Liver (tissue), 9 donors: ENCODE data around the gene ZDHHC14. TPM values are rescaled to one million over a fixed set of nuclear protein-coding genes. Genes with fewer than 3 reads are reported as not detected.

ENCODE experiments used
- DNase-seq: peaks from one replicate; pipeline ENCODE4 v3.0.0-alpha.2; 2017; ENCODE audit warnings: low spot score
- H3K27ac ChIP-seq, 2 donors: one replicate each; pipeline ENCODE4 v1.7.0; 2013; ENCODE audit warnings: inconsistent platforms in 2 of 2, low read length in 2 of 2, control low read depth in 1 of 2, low read depth in 1 of 2, mild to moderate bottlenecking in 1 of 2
- H3K27me3 ChIP-seq, 4 donors: one replicate each; pipeline versions ENCODE4 v1.6.1 to v1.7.0; 2013; ENCODE audit warnings: low read length in 3 of 4, inconsistent platforms in 1 of 4, mild to moderate bottlenecking in 1 of 4, moderate library complexity in 1 of 4; ENCODE audit not compliant: control insufficient read depth in 4 of 4, insufficient read depth in 4 of 4
- H3K36me3 ChIP-seq, 4 donors: one replicate each; pipeline versions ENCODE4 v1.6.1 to v1.7.0; 2013; ENCODE audit warnings: low read length in 3 of 4, mild to moderate bottlenecking in 3 of 4, low read depth in 1 of 4, moderate library complexity in 1 of 4; ENCODE audit not compliant: control insufficient read depth in 4 of 4, insufficient read depth in 3 of 4
- H3K4me1 ChIP-seq, 4 donors: one replicate each; pipeline versions ENCODE4 v1.6.1 to v1.7.0; 2013; ENCODE audit warnings: low read length in 3 of 4, mild to moderate bottlenecking in 3 of 4, moderate library complexity in 1 of 4; ENCODE audit not compliant: control insufficient read depth in 4 of 4, insufficient read depth in 4 of 4
- H3K4me3 ChIP-seq, 3 donors: one replicate each; pipeline versions ENCODE4 v1.6.1 to v1.7.0; 2013; ENCODE audit warnings: low read length in 3 of 3, control low read depth in 1 of 3, low read depth in 1 of 3, mild to moderate bottlenecking in 1 of 3
- H3K9ac ChIP-seq, 2 donors: one replicate each; pipeline ENCODE4 v1.7.0; 2013; ENCODE audit warnings: low read length in 2 of 2, mild to moderate bottlenecking in 2 of 2, moderate library complexity in 2 of 2, control low read depth in 1 of 2, low read depth in 1 of 2
- H3K9me3 ChIP-seq, 4 donors: one replicate each; pipeline versions ENCODE4 v1.6.1 to v1.7.0; 2013; ENCODE audit warnings: low read length in 3 of 4; ENCODE audit not compliant: control insufficient read depth in 4 of 4
- EGR1 ChIP-seq, 2 donors: IDR thresholded peaks; 2 replicates each; pipeline ENCODE4 v1.6.1; 2016 to 2018; ENCODE audit warnings: antibody characterized with exemption in 2 of 2, low read depth in 2 of 2
- FOXA1 ChIP-seq: IDR thresholded peaks from 2 replicates; pipeline ENCODE4 v1.6.1; 2016; ENCODE audit warnings: antibody characterized with exemption
- FOXA2 ChIP-seq: IDR thresholded peaks from 2 replicates; pipeline ENCODE4 v1.6.1; 2016; ENCODE audit warnings: antibody characterized with exemption
- GABPA ChIP-seq, 2 donors: IDR thresholded peaks in 1 of 2; conservative IDR thresholded peaks in 1 of 2; 2 replicates each; pipeline ENCODE4 v1.6.1; 2016; ENCODE audit warnings: antibody characterized with exemption in 2 of 2, mild to moderate bottlenecking in 1 of 2, moderate library complexity in 1 of 2
- HNF4A ChIP-seq, 2 donors: conservative IDR thresholded peaks; 2 replicates each; pipeline ENCODE4 v1.6.1; 2016; ENCODE audit warnings: antibody characterized with exemption in 2 of 2, mild to moderate bottlenecking in 2 of 2
- HNF4G ChIP-seq: IDR thresholded peaks from 2 replicates; pipeline ENCODE4 v1.6.1; 2016; ENCODE audit warnings: antibody characterized with exemption
- JUND ChIP-seq, 2 donors: IDR thresholded peaks; 2 replicates each; pipeline ENCODE4 v1.6.1; 2016; ENCODE audit warnings: antibody characterized with exemption in 2 of 2
- NR2F2 ChIP-seq: IDR thresholded peaks from 2 replicates; pipeline ENCODE4 v1.6.1; 2016; ENCODE audit warnings: antibody characterized with exemption
- RXRA ChIP-seq, 2 donors: IDR thresholded peaks; 2 replicates each; pipeline ENCODE4 v1.6.1; 2017 to 2018; ENCODE audit warnings: antibody characterized with exemption in 2 of 2, mild to moderate bottlenecking in 1 of 2
- SP1 ChIP-seq: IDR thresholded peaks from 2 replicates; pipeline ENCODE4 v1.6.1; 2018; ENCODE audit warnings: antibody characterized with exemption, mild to moderate bottlenecking
- TAF1 ChIP-seq: conservative IDR thresholded peaks from 2 replicates; pipeline ENCODE4 v1.6.1; 2016; ENCODE audit warnings: antibody characterized with exemption, mild to moderate bottlenecking
- YY1 ChIP-seq: IDR thresholded peaks from 2 replicates; pipeline ENCODE4 v1.6.1; 2016; ENCODE audit warnings: antibody characterized with exemption, mild to moderate bottlenecking
- WGBS: extraction: QIAGEN DNeasy Blood & Tissue Kit; methylation state at CpG from one replicate; pipeline ENCODE4 v1.1.7; 2013; 5-methylcytosine and 5-hydroxymethylcytosine counted together
- polyA plus RNA-seq, 2 donors: library from polyadenylated mRNA; stranded (reverse) in 1 of 2; unstranded in 1 of 2; fragments of 200-250 nt in 1 of 2; fragments of >200 nt in 1 of 2; fragmentation: Nextera tagmentation in 1 of 2; extraction: Ambion mirVana in 1 of 2; gene quantifications; one replicate each; pipeline versions ENCODE4 v1.2.1 to v1.2.3, GENCODE V29; 2013 to 2015
- total RNA-seq, 2 donors: library from RNA; depleted of rRNA; stranded (reverse); fragments of >200 nt; gene quantifications; one replicate each; pipeline ENCODE4 v1.2.3, GENCODE V29; 2014
- TF ChIP-seq, protein P1 (sequence below): IDR thresholded peaks from 2 replicates; pipeline ENCODE4 v1.6.1; 2016; ENCODE audit warnings: antibody characterized with exemption, mild to moderate bottlenecking
- TF ChIP-seq, protein P2 (sequence below): IDR thresholded peaks from 2 replicates; pipeline ENCODE4 v1.6.1; 2016; ENCODE audit warnings: antibody characterized with exemption
- TF ChIP-seq, protein P3 (sequence below): IDR thresholded peaks from 2 replicates; pipeline ENCODE4 v1.6.1; 2016; ENCODE audit warnings: antibody characterized with exemption
- TF ChIP-seq, protein P4 (sequence below): fragments of 150-350 bp; IDR thresholded peaks from 2 replicates; pipeline ENCODE4 v1.5.1; 2017; ENCODE audit warnings: improper control_type of control experiment, low read depth, low read length; ENCODE audit not compliant: missing input control
- donor health status: healthy.
- donor health status: healthy.
- donor health status: healthy.
- donor health status: healthy.
- donor health status: healthy.

ZDHHC14 gene
- total and polyA plus RNA-seq, 4 donors: 4.4 to 11.7 (median 8.4) TPM

DNA sequence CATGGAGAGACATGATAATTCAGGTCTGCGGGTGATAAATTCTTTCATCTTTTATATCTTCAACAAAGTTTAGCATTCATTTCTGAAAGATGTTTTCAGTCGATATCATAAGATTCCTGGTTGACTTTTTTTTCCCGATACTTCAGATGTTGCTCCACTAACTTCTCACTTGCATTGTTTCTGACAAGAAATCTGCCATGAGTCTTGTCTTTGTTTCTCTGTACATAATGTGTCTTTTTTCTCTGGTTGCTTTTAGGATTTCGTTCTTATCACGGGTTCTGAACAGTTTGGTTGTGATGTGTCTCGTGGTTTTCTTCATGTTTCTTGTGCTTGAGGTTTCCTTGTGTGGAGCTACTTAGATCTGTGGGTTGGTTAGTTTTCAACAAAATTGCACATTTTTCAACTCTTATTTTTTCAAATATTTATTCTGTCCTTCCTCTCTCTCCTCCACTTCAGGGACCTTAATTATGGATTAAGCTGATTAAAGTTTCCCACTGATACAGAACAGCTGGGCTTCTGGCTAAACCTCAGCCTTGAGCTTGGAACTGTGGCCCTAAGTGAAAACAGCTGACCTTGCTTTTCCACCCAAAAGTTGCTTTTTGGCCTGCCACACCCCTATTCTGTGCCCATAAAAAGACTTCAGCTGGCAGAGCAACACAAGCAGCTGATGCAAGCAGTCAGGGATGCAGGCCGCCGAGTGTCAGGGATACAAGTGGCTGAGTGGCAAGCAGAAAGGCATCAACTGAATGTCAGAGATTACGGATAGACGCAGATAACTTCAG lies 344.2 kb downstream of the ZDHHC14 start (continued):
- TF ChIP-seq, protein P1, sequence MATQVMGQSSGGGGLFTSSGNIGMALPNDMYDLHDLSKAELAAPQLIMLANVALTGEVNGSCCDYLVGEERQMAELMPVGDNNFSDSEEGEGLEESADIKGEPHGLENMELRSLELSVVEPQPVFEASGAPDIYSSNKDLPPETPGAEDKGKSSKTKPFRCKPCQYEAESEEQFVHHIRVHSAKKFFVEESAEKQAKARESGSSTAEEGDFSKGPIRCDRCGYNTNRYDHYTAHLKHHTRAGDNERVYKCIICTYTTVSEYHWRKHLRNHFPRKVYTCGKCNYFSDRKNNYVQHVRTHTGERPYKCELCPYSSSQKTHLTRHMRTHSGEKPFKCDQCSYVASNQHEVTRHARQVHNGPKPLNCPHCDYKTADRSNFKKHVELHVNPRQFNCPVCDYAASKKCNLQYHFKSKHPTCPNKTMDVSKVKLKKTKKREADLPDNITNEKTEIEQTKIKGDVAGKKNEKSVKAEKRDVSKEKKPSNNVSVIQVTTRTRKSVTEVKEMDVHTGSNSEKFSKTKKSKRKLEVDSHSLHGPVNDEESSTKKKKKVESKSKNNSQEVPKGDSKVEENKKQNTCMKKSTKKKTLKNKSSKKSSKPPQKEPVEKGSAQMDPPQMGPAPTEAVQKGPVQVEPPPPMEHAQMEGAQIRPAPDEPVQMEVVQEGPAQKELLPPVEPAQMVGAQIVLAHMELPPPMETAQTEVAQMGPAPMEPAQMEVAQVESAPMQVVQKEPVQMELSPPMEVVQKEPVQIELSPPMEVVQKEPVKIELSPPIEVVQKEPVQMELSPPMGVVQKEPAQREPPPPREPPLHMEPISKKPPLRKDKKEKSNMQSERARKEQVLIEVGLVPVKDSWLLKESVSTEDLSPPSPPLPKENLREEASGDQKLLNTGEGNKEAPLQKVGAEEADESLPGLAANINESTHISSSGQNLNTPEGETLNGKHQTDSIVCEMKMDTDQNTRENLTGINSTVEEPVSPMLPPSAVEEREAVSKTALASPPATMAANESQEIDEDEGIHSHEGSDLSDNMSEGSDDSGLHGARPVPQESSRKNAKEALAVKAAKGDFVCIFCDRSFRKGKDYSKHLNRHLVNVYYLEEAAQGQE: no peak
- no peak for TF ChIP-seq GABPA (IDR thresholded peaks at IDR 0.05 in 1 of 2, conservative IDR thresholded peaks at IDR 0.05 in 1 of 2)
- TF ChIP-seq RXRA (IDR thresholded peaks at IDR 0.05): no peak
- TF ChIP-seq NR2F2: no peak
- no peak for TF ChIP-seq SP1
- TF ChIP-seq, protein P2, sequence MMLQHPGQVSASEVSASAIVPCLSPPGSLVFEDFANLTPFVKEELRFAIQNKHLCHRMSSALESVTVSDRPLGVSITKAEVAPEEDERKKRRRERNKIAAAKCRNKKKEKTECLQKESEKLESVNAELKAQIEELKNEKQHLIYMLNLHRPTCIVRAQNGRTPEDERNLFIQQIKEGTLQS: no peak
- TF ChIP-seq HNF4G: no peak
- no peak for TF ChIP-seq FOXA2

DNA sequence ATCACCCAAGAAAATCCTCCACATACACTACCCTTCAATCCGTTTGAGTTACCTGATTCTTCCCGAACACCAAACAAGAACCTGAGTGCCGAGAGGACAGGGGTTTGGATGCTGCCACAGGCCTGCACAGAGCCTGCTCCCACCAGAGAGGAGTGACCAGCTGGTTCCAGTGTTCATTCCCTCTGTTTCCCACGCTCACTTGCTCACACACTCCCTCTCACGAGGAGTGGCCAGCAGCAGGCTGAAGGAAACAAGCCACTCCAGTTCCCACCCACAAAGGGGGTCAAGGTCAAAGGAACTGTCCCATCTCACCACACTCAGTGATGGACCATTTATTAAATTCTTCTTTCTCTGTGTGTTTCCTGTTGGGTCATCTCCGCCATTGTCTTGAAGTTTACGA lies 344.8 kb downstream of the ZDHHC14 start:
- H3K27ac ChIP-seq: no peak overlapping the region
- H3K9me3 ChIP-seq: no peaks in the 10 kb centered on the region
- H3K36me3 ChIP-seq: no peaks in the 10 kb centered on the region
- no peak overlapping the region for H3K4me3 ChIP-seq
- 96% methylated on average over 7 of the region's 7 CpGs for WGBS
- H3K9ac ChIP-seq: no peak overlapping the region
- H3K4me1 ChIP-seq: no peaks in the 10 kb centered on the region
- no peak for DNase-seq
- TF ChIP-seq RXRA (IDR thresholded peaks at IDR 0.05) (no peak), EGR1 (IDR thresholded peaks at IDR 0.05; ENCODE audit: low read depth in 2 of 2) (no peak), FOXA1 (no peak), GABPA (IDR thresholded peaks at IDR 0.05 in 1 of 2, conservative IDR thresholded peaks at IDR 0.05 in 1 of 2) (no peak), TAF1 (no peak), HNF4G (no peak), SP1 (no peak), JUND (IDR thresholded peaks at IDR 0.05) (no peak), YY1 (no peak), FOXA2 (no peak), HNF4A (conservative IDR thresholded peaks at IDR 0.05) (no peak)
- TF ChIP-seq, protein P3, sequence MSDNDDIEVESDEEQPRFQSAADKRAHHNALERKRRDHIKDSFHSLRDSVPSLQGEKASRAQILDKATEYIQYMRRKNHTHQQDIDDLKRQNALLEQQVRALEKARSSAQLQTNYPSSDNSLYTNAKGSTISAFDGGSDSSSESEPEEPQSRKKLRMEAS: no peak
- TF ChIP-seq, protein P4, sequence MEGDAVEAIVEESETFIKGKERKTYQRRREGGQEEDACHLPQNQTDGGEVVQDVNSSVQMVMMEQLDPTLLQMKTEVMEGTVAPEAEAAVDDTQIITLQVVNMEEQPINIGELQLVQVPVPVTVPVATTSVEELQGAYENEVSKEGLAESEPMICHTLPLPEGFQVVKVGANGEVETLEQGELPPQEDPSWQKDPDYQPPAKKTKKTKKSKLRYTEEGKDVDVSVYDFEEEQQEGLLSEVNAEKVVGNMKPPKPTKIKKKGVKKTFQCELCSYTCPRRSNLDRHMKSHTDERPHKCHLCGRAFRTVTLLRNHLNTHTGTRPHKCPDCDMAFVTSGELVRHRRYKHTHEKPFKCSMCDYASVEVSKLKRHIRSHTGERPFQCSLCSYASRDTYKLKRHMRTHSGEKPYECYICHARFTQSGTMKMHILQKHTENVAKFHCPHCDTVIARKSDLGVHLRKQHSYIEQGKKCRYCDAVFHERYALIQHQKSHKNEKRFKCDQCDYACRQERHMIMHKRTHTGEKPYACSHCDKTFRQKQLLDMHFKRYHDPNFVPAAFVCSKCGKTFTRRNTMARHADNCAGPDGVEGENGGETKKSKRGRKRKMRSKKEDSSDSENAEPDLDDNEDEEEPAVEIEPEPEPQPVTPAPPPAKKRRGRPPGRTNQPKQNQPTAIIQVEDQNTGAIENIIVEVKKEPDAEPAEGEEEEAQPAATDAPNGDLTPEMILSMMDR: no peak
- TF ChIP-seq, protein P2: no peak
- H3K27me3 ChIP-seq: no peaks in the 10 kb centered on the region
